NT2/D1 (cell line): ENCODE results near the gene GCN1.

Source experiments
- SUZ12 ChIP-seq: IDR thresholded peaks from 2 replicates; pipeline ENCODE4 v1.6.1; 2011; ENCODE audit not compliant: insufficient read length, insufficient read depth; ENCODE audit errors: extremely low read depth
- YY1 ChIP-seq: IDR thresholded peaks from 2 replicates; pipeline ENCODE4 v1.6.1; 2011; ENCODE audit not compliant: insufficient read length, insufficient read depth
- ZNF274 ChIP-seq: IDR thresholded peaks from 2 replicates; pipeline ENCODE4 v1.6.1; 2011; ENCODE audit warnings: mild to moderate bottlenecking, low read depth, low read length

DNA sequence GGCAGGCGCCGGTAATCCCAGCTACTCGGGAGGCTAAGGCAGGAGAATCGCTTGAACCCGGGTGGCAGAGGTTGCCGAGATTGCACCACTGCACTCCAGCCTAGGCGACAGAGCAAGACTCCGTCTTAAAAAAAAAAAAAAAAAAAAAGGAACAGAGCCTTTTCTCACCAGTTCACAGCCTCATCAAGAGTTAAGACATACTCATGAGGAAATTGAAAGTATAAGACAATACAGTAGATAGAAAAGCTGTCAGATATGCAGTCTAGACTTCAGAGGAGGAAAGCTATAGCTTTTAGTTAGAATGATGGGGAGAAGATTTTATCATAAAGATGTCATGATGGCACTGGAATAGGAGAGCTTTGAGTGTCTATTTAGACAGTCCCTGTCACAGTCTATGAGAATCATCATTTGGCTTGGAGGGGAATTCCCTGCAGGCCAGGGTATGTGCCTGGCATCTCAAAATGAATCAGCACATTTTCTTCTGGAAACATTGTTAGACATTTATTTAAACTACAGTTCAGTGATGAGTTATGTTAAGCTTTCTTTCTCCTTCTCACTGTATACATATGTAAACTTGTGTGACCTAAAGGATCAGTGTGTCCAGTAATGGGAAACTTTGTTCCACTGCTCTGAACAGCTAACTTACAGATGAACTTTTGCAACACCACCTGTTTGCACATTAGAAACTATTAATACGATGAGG, 75.1 kb downstream of the GCN1 start:
- TF ChIP-seq ZNF274 (no peak), SUZ12 (no peak), YY1 (no peak)
